Mesenchymal stem cell (in vitro differentiated cells and primary cell): Measurements from ENCODE around the gene ZCWPW1.

Source experiments
- DNase-seq: peaks from one replicate; pipeline ENCODE4 v3.0.0-alpha.2; 2013
- H2AFZ ChIP-seq: one replicate; pipeline ENCODE4 v1.6.1; 2013; ENCODE audit warnings: low read depth, mild to moderate bottlenecking, control low read depth, inconsistent platforms, low read length, moderate library complexity
- H2AK5ac ChIP-seq: 2 replicates; pipeline ENCODE4 v1.6.1; 2013; ENCODE audit warnings: low read length, moderate library complexity, mild to moderate bottlenecking, inconsistent platforms; ENCODE audit not compliant: severe bottlenecking
- H2BK120ac ChIP-seq: one replicate; pipeline ENCODE4 v1.6.1; 2013; ENCODE audit warnings: low read depth, mild to moderate bottlenecking, inconsistent platforms, low read length, moderate library complexity
- H2BK12ac ChIP-seq, 2 experiments: one replicate each; pipeline ENCODE4 v1.6.1; 2013; ENCODE audit warnings: inconsistent platforms in 2 of 2, low read length in 2 of 2, mild to moderate bottlenecking in 2 of 2, moderate library complexity in 2 of 2, control low read depth in 1 of 2
- H2BK15ac ChIP-seq: one replicate; pipeline ENCODE4 v1.6.1; 2013; ENCODE audit warnings: mild to moderate bottlenecking, low read depth, inconsistent platforms; ENCODE audit not compliant: poor library complexity, severe bottlenecking
- H2BK5ac ChIP-seq: 2 replicates; pipeline ENCODE4 v1.6.1; 2013; ENCODE audit warnings: low read depth, mild to moderate bottlenecking, low read length, control low read depth, inconsistent platforms; ENCODE audit not compliant: poor library complexity, severe bottlenecking
- H3K14ac ChIP-seq, 2 experiments: one replicate each; pipeline ENCODE4 v1.6.1; 2013; ENCODE audit warnings: inconsistent platforms in 2 of 2, low read length in 2 of 2, control low read depth in 1 of 2, mild to moderate bottlenecking in 1 of 2, moderate library complexity in 1 of 2
- H3K18ac ChIP-seq, 2 experiments: one replicate each; pipeline ENCODE4 v1.6.1; 2013; ENCODE audit warnings: inconsistent platforms in 2 of 2, low read length in 2 of 2, control low read depth in 1 of 2, low read depth in 1 of 2, mild to moderate bottlenecking in 1 of 2
- H3K23ac ChIP-seq, 2 experiments: one replicate each; pipeline ENCODE4 v1.6.1; 2013; ENCODE audit warnings: inconsistent platforms in 2 of 2, low read length in 2 of 2, mild to moderate bottlenecking in 2 of 2, moderate library complexity in 2 of 2, control low read depth in 1 of 2
- H3K27ac ChIP-seq: 2 replicates; pipeline ENCODE4 v1.5.1; 2013; ENCODE audit warnings: mild to moderate bottlenecking, moderate library complexity, low read length, control low read depth, inconsistent platforms; ENCODE audit not compliant: poor library complexity, severe bottlenecking
- H3K27me3 ChIP-seq, 2 experiments: 2 replicates each; pipeline versions ENCODE4 v1.6.1 to v1.7.0; 2013; ENCODE audit warnings: low read length in 2 of 2, mild to moderate bottlenecking in 2 of 2, moderate library complexity in 2 of 2, control low read depth in 1 of 2, inconsistent platforms in 1 of 2; ENCODE audit not compliant: control insufficient read depth in 1 of 2, insufficient read depth in 1 of 2
- H3K36me3 ChIP-seq, 2 experiments: 2 replicates each; pipeline versions ENCODE4 v1.6.1 to v1.7.0; 2013; ENCODE audit warnings: low read length in 2 of 2, control low read depth in 1 of 2, inconsistent platforms in 1 of 2, low read depth in 1 of 2, mild to moderate bottlenecking in 1 of 2; ENCODE audit not compliant: insufficient read depth in 2 of 2, control insufficient read depth in 1 of 2
- H3K4ac ChIP-seq, 2 experiments: one replicate each; pipeline ENCODE4 v1.6.1; 2013; ENCODE audit warnings: inconsistent platforms in 2 of 2, low read length in 2 of 2, mild to moderate bottlenecking in 2 of 2, moderate library complexity in 2 of 2, control low read depth in 1 of 2, low read depth in 1 of 2
- H3K4me1 ChIP-seq: 2 replicates; pipeline ENCODE4 v1.6.1; 2013; ENCODE audit warnings: low read depth, low read length, control low read depth; ENCODE audit not compliant: control insufficient read depth, insufficient read depth
- H3K4me2 ChIP-seq: 2 replicates; pipeline ENCODE4 v1.6.1; 2013; ENCODE audit warnings: low read length, mild to moderate bottlenecking, inconsistent platforms; ENCODE audit not compliant: poor library complexity, severe bottlenecking
- H3K4me3 ChIP-seq, 2 experiments: 2 replicates each; pipeline versions ENCODE4 v1.5.1 to v1.7.0; 2013; ENCODE audit warnings: low read length in 2 of 2, mild to moderate bottlenecking in 2 of 2, control low read depth in 1 of 2, low read depth in 1 of 2; ENCODE audit not compliant: insufficient read depth in 1 of 2
- H3K79me1 ChIP-seq: replicated peaks from 2 replicates; pipeline ENCODE4 v1.6.1; 2013; ENCODE audit warnings: mild to moderate bottlenecking, control low read depth, low read length, inconsistent platforms; ENCODE audit not compliant: poor library complexity, severe bottlenecking
- H3K9ac ChIP-seq: 2 replicates; pipeline ENCODE4 v1.7.0; 2013; ENCODE audit warnings: mild to moderate bottlenecking, low read length, moderate library complexity
- H3K9me3 ChIP-seq: 2 replicates; pipeline ENCODE4 v1.7.0; 2013; ENCODE audit warnings: mild to moderate bottlenecking, low read length; ENCODE audit not compliant: control insufficient read depth
- H4K8ac ChIP-seq: one replicate; pipeline ENCODE4 v1.6.1; 2013; ENCODE audit warnings: inconsistent platforms, mild to moderate bottlenecking, low read length, moderate library complexity
- H4K91ac ChIP-seq: one replicate; pipeline ENCODE4 v1.6.1; 2013; ENCODE audit warnings: mild to moderate bottlenecking, low read length, inconsistent platforms
- WGBS: methylation state at CpG from one replicate; pipeline ENCODE4 v1.1.7; 2013; ENCODE audit warnings: mixed read lengths; 5-methylcytosine and 5-hydroxymethylcytosine counted together

The ZCWPW1 gene

GRCh38 chr7:100372256-100372655 lies 56.2 kb downstream of the ZCWPW1 start:
- H3K9me3 ChIP-seq, result no peaks in the 10 kb centered on the region
- 43% methylated on average over 6 of the region's 8 CpGs for whole genome bisulfite sequencing
- no peak overlapping the region for H2BK5ac ChIP-seq
- H2BK120ac ChIP-seq, result peak overlapping the region; percentile 22
- H3K9ac ChIP-seq, result no peak overlapping the region
- H3K4me3 ChIP-seq, result no peak overlapping the region
- no peak overlapping the region for H3K23ac ChIP-seq
- peak overlapping the region in 1 of 2 experiments; percentile 77 for H3K14ac ChIP-seq
- peaks cover 16% of the 10 kb centered on the region for H3K4me1 ChIP-seq
- no peak overlapping the region for H2AK5ac ChIP-seq
- H3K79me1 ChIP-seq, result no peaks in the 10 kb centered on the region
- H3K36me3 ChIP-seq, result no peaks in the 10 kb centered on the region
- peak overlapping the region; percentile 74 for H4K8ac ChIP-seq
- H3K27ac ChIP-seq, result no peak overlapping the region
- H2BK15ac ChIP-seq, result no peak overlapping the region
- peak overlapping the region; percentile 57 to 59 for H3K4ac ChIP-seq
- no peak overlapping the region for H2AFZ ChIP-seq
- H3K4me2 ChIP-seq, result no peak overlapping the region
- H3K18ac ChIP-seq, result peak overlapping the region; percentile 11 to 54
- H2BK12ac ChIP-seq, result no peak overlapping the region
- H4K91ac ChIP-seq, result no peak overlapping the region
- H3K27me3 ChIP-seq, result peaks cover 0 to 4% of the 10 kb centered on the region in 2 experiments
- peak; percentile 81 for DNase-seq

- Histone ChIP-seq H4K91ac (peak overlapping the region; percentile 18), H3K27ac (no peak overlapping the region), H3K4me3 (no peak overlapping the region), H3K9ac (no peak overlapping the region), H3K79me1 (no peaks in the 10 kb centered on the region), H2BK12ac (no peak overlapping the region), H2BK5ac (no peak overlapping the region), H3K36me3 (no peaks in the 10 kb centered on the region), H3K9me3 (no peaks in the 10 kb centered on the region), H3K18ac (peak overlapping the region; percentile 14 to 68), H3K23ac (peak overlapping the region in 1 of 2 experiments; percentile 41), H2AK5ac (no peak overlapping the region), H3K27me3 (peaks cover 0 to 4% of the 10 kb centered on the region in 2 experiments), H3K4ac (peak overlapping the region in 1 of 2 experiments; percentile 43), H3K4me2 (no peak overlapping the region), H2AFZ (no peak overlapping the region), H4K8ac (peak overlapping the region; percentile 73), H3K14ac (no peak overlapping the region), H3K4me1 (peaks cover 16% of the 10 kb centered on the region), H2BK15ac (no peak overlapping the region), H2BK120ac (no peak overlapping the region)
- WGBS, result 89% methylated on average over 6 of the region's 7 CpGs
- no peak for DNase-seq
Measured at GRCh38 chr7:100371561-100372171, 56.8 kb downstream of the ZCWPW1 start.

- no peak overlapping the region for H4K91ac ChIP-seq
- H3K4me1 ChIP-seq, result peaks cover 16% of the 10 kb centered on the region
- DNase-seq, result no peak
- 85% methylated on average over 5 of the region's 6 CpGs for WGBS
- H3K9me3 ChIP-seq, result no peaks in the 10 kb centered on the region
- no peak overlapping the region for H3K18ac ChIP-seq
- H3K27me3 ChIP-seq, result peaks cover 0 to 4% of the 10 kb centered on the region in 2 experiments
- H3K36me3 ChIP-seq, result peaks cover 0 to 7% of the 10 kb centered on the region in 2 experiments
- H3K9ac ChIP-seq, result no peak overlapping the region
- no peak overlapping the region for H3K27ac ChIP-seq
- H2BK5ac ChIP-seq, result no peak overlapping the region
- H2AK5ac ChIP-seq, result no peak overlapping the region
- no peak overlapping the region for H3K4me3 ChIP-seq
- H2BK120ac ChIP-seq, result no peak overlapping the region
- no peak overlapping the region for H2BK12ac ChIP-seq
- H3K14ac ChIP-seq, result no peak overlapping the region
- H2BK15ac ChIP-seq, result no peak overlapping the region
- H4K8ac ChIP-seq, result no peak overlapping the region
- H3K4ac ChIP-seq, result no peak overlapping the region
- H3K23ac ChIP-seq, result no peak overlapping the region
- H3K4me2 ChIP-seq, result no peak overlapping the region
- H2AFZ ChIP-seq, result no peak overlapping the region
- H3K79me1 ChIP-seq, result no peaks in the 10 kb centered on the region
Measured at GRCh38 chr7:100370746-100371145, 57.8 kb downstream of the ZCWPW1 start.

- no peaks in the 10 kb centered on the region for H3K9me3 ChIP-seq
- H4K8ac ChIP-seq, result no peak overlapping the region
- H3K4me2 ChIP-seq, result no peak overlapping the region
- no peak overlapping the region for H3K27ac ChIP-seq
- WGBS, result 50% methylated on average over 4 of the region's 4 CpGs
- H2AFZ ChIP-seq, result no peak overlapping the region
- no peak overlapping the region for H3K4ac ChIP-seq
- H2AK5ac ChIP-seq, result no peak overlapping the region
- no peak overlapping the region for H3K18ac ChIP-seq
- H4K91ac ChIP-seq, result no peak overlapping the region
- H2BK120ac ChIP-seq, result no peak overlapping the region
- peaks cover 0 to 4% of the 10 kb centered on the region in 2 experiments for H3K27me3 ChIP-seq
- no peaks in the 10 kb centered on the region for H3K79me1 ChIP-seq
- H2BK5ac ChIP-seq, result no peak overlapping the region
- no peak overlapping the region for H3K4me3 ChIP-seq
- H2BK12ac ChIP-seq, result no peak overlapping the region
- no peak for DNase-seq
- no peak overlapping the region for H2BK15ac ChIP-seq
- peaks cover 0 to 7% of the 10 kb centered on the region in 2 experiments for H3K36me3 ChIP-seq
- no peak overlapping the region for H3K9ac ChIP-seq
- no peak overlapping the region for H3K14ac ChIP-seq
- no peak overlapping the region for H3K23ac ChIP-seq
- peaks cover 16% of the 10 kb centered on the region for H3K4me1 ChIP-seq
Measured at GRCh38 chr7:100370303-100370702, 58.2 kb downstream of the ZCWPW1 start.
